ENCODE measurements around the gene USP3.
"Not testable (repeated sequence)": the region's sequence is repeated elsewhere in the genome, so short reads cannot be mapped to it uniquely, and the experiment has no call there.

Gene USP3

DNA sequence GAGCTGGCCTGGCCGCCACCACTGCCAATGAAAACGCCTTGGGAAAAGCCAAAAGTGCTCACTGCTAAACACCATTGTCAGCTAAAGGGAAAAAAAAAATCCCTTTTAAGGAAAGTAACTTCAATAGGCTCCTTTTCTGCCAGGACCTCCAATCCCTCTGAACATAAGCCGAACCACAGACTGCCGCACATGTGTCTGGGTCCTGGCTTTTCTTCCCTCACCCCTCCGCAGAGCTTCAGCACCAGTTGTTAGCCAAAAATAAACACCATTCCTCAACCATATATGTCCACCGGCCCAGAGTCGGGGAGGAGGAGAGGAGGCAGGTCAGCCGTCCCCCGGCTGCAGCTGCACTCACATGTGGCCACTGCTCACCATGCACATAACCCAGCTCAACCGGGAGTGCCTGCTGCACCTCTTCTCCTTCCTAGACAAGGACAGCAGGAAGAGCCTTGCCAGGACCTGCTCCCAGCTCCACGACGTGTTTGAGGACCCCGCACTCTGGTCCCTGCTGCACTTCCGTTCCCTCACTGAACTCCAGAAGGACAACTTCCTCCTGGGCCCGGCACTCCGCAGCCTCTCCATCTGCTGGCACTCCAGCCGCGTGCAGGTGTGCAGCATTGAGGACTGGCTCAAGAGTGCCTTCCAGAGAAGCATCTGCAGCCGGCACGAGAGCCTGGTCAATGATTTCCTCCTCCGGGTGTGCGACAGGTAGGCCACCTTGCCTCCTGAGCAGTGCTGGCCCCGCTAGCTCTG is 92.8 kb downstream of the USP3 start, which contains the start of gene FBXL22:
Gene FBXL22, plus strand, starts transcription at position 350 of the 753 bp plus-strand sequence. Its CDS starts 6 bp downstream, at position 356.
- DNase-seq, result no peak

DNA sequence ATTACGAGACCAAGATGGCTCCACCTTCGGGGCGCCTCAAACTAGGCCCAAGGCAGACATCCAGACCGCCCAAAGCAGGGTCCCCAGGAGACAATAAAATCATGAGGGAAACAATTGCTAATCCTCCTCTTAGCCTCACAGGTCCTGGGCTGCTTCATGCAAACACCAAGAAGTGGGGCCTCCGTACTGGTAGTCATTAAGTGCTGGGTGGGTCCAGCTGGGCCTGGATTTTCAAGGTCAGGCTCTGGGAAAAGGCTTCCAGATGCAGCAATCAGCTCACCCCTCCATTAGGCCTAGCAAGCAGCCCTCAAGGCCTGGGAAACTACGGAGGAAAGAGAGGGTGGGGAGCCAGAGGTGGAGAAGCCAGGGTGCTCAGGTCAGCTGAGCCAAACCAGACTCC is 93.4 kb downstream of the USP3 start:
- no peak for DNase-seq

DNA sequence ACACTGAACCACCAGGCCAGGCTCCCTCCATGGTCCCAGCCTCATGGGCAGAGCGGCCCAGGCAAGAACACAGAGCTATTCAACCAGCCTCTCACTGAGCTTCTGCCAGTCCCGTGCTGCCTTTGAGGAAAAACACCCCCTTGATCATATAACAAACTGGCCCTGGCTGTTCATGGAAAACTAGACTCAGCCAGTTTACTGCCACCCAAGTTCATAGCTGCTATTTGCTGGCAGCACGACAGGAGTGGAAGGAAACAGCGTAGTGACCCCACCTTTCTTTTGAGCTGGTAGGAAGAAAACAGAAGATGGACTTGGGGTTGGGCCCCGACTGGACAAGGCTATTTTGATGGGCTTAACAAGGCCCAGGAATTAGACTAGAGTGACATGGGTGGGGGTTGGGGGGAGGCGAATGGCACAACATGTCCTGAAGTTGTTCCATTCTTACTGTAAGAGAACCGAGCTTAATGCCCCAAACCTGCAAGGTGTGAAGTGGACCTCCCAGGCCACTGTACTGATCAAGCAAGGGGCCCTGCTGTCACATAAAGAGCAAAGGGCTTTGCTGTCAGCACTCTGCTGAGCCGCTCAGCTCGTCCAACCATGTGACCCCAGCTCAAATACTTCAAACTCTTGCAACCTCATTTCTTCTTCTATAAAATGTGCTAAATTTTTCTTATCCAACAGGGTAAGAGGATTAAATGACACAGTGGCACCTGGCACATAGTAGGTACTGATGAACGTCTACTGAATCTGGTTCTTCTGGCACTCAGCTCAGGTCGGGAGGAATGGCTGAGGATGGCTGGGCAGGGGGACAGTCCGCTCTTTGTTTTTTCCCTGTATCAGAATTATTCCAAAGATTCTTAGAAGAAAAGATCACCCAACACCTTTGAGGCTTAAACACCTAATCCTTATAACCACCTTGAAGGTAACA is 94.3 kb downstream of the USP3 start:
- no peak for DNase-seq

DNA sequence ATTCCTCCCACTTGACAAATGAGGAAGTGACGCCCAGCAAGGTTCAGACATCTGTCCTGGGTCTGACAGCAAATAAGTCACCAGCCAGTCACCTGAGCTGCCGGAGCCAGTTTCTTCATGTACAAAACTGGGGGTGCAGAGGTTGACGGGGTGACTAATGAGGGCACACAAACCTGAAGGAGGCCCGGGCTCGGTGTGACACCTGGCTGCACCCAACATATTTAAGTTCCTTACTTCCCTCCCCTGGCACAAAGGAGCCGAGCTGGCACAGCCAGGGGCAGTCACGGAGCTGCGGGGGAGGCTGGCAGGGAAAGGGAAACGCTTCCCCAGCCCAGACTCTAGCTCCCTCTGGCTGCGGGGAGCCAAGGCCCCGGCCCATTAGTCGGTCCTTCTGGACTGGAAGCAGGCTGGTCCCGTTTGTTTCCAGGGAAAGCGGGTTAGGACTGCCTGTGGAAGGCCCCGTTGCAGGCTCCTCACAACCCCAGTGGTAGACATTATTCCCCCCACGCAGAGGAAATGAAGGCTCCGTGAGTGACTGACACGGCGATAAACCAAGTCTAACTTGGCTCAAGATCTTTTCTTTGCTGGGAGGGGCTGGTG is 95.1 kb downstream of the USP3 start:
- peak; percentile 6 for DNase-seq

DNA sequence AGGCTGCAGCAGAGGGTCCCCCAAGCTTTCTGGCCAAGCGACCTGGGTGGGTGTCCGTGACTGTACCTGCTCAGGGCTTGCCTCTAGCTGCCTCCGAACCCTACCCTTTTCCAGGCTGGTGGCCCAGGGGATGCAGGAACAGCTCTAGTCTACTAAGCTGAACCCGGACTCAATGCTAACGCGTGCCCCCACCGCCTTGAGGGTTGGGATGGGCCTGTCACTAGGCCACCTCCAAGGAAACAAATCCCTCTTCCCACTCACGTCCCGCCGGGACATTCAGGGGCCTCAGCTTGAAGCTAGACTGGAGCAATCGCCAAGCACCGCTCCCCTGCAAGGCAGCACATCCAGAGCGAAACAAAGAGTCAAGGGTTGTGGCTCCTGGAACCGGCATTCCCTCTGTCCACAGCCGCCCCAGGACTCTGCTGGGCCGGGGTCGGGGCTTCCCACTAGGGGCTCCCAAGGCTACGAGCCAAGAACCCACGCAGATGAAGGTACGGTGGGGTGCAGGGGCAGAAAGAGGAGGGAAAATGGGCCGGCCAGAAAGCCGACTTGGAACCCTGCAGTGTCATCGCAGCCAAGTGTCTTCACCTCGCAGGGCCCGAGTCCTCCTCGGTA is 95.7 kb downstream of the USP3 start:
- DNase-seq, result no peak

DNA sequence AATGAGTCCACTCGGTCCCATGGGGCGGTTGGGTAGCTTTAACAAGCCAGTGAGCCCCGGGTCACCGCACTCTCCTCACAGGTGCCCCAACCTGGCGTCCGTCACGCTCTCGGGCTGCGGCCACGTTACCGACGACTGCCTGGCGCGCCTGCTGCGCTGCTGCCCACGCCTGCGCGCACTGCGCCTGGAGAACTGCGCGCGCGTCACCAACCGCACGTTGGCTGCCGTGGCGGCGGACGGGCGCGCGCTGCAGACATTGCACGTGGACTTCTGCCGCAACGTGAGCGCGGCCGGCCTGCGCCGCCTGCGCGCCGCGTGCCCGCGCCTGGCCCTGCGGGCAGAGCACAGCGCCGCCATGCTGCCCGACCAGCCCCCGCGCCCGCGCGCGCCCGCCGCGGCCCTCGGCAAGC is 96.2 kb downstream of the USP3 start:
- peak; percentile 62 for DNase-seq

DNA sequence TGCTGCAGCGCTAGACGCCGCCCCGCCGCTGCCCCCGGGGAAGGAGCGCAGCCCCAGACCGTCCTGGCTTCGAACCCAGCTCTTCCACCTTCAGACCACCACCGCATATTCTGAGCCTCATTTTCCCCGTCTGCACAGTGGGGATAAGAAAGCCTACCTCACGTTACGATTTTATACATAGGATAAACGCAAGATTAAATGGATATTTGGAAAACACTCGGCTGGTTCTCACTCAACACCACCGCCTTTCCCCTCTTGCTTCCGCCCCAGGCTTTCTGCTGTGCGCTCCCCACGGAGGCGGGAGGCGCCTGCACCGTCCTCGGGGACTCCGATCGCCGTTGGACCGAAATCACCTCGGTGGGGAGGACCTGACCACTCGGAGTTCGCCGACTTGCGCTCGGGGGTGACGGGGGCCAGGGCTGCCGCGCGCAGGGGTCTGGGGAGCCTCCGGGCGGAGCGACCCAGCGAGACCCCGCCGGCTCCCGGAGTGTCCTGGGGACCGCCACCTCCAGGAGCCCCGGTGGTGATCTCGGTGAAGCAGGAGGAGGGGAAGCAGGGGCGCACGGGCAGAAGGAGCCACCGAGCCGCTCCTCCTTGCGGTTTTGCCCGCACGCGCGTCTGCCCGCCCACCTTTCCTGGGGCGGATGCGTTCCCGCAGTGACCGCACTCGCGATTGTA is 96.8 kb downstream of the USP3 start:
- no peak for DNase-seq

DNA sequence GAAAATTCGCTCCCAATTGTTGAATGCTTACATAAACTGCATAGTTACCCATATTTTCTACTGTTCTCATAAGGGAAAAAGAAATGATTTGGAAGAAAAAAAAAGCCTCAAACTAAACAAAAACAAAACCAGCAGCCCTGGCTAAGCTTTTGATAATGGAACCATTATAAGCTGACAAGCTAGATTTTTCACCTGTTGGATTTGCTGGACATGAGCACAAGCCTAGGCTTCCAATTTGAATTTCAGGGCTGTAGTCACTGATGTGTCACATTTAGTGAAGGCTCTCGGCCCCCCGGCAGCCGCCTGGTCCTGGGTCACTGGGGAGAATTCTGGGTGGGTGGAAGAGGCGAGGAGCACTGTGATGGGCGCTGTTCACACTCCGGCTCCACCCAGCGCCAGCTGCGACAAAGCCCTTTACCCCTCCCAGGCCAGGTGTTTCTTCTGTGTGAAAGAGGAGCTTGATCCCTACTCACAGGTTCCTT is 97.4 kb downstream of the USP3 start:
- DNase-seq, result no peak

DNA sequence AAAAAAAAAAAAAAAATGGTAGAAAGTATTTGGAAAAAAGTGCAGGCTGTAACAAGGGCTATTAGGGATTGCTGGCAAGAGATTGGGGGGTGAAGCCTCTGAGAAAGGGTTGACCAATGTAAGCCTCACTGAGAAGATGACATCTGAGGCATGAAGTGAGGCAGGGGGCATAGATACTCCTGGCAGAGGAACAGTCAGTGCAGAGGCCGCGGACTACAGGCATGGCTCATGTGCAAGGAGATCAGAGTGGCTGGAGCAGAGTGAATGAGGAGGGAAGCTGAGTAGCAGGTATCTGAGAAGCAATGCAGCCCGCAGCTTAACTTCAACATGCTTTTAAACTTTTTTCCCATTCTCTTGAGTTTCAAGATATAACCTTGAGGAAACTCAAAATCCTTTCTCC is 98.2 kb downstream of the USP3 start:
- no peak for DNase-seq

DNA sequence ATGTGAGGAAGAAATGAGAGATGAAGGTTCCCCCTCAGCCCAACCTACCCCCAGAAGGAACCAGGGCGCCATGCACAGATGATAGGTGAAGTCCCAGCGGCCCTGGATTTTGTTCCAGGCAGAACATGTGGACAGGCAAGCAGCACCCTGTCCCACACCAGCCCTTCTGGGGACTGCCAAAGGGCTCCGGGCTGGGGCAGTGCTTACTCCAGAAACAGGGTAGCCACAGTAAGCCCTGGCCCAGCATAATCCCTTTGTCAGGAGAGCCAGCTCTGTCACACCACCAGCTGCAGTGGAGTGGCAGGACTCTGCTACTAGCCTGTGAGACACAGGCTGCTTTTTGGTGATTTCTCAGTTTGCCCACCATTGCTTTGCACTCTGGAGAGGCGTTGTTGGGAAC is 99.1 kb downstream of the USP3 start:
- DNase-seq, result no peak

DNA sequence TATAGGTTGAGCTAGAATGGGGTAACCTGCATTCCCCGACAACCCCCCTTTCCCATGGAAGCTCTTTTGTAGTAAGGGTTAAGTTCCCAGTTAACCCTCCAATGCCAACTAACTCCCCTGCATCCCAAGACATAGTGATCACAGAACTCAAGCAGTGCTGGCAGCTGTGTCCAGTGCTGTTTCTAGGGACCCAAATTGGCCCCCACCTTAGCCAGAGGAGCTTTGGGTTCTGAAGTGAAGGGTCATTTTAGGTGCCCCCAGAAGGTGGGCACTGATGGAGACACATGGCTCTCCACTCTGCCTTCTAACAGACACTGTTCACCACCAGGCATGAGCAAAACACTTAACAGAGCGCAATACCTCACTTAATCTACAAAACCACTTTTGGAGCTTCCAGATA is 99.9 kb downstream of the USP3 start:
- no peak for DNase-seq

DNA sequence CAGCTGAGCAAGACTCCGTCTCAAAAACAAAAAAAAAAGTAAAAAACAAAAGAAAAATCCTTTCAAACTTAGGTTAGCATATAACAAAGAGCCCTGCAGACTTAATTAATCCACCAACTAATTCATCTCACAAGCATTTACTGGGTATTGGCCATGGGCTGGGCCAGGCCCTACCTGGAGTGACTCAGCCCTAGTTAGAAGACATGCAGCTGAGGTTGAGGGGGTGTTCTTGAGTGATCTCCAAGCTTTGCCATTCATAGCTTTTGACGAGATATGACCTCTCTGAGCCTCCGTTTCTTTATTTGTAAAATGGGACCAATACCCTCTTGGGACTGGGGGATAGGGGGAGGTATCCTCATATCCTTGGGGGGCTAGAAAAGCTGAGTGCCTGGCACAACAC is 100.6 kb downstream of the USP3 start:
- DNase-seq, result no peak

DNA sequence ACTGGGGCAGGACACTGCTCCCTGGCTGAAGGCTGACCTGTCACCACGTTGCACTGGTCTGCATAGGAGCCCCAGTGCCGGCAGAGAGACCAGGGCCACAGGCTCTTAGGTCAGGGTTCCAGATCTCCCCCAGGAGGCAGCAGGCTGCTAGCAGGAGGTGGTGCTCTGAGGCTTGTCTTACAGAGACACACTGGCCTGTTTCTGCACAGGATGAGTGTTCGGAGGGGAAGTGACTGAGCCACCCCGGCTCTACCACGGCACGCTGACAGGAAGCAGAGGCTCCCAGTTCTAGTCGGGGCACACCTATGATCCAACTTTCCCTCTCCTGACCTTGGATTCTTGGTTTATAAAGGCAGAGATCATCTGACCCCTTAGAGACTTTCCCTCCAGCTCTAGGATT is 101.4 kb downstream of the USP3 start:
- no peak for DNase-seq

DNA sequence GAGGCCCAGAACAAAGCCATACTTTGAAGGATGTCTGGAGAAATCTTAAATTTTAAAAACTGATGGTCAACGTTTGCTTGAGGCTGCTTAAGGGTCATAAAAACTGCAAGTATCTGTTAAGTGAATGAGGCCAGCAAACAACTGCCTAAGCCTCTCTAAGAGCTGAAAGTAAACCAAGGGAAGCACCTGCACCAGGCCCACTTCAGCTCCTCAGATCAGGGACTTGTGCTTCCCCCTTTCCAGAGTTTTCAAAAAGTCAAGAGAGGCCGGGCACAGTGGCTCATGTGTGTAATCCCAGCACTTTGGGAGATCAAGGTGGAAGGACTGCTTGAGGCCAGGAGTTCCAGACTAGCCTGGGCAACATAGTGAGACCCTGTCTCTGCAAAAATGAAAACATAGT is 101.9 kb downstream of the USP3 start:
- no peak for DNase-seq

DNA sequence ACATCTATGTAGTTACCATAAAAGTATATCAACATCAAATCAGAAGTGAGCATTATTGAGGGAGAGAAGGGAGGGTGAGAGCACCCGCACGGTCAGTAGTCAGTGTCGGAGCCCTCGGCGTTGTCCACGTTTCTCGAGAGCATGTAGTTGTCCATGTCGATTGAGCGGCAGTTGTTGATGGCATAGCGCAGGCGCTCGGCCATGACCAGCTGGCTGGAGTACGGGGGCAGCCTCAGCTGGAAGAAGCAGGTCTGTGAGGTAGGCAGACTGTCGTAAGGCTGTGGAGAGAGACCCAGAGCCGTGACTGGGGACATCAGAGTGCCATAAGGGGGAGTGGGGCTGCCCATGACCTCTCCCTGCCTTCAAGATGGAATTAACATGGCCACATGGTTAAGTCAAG is 104.6 kb downstream of the USP3 start:
- DNase-seq, result no peak

DNA sequence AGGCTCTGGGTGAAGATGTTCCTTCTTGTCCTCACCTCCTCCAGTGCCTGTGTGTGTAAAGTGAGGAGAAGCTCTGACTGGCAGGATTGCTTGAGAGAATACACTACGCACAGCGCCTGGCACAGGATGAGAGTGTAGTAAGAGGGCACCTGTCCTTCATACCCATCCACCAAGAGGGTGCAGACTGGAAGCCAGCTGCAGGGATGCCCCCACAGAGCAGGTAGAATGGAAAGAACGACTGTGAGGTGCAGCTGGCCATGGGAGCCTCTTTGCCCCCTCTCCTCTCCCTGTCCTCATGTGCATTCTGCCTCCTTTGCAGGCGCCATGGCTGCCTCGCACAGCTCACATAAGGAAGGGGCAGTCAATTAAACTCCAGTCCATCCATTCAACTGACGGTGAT is 105.1 kb downstream of the USP3 start:
- DNase-seq, result no peak

DNA sequence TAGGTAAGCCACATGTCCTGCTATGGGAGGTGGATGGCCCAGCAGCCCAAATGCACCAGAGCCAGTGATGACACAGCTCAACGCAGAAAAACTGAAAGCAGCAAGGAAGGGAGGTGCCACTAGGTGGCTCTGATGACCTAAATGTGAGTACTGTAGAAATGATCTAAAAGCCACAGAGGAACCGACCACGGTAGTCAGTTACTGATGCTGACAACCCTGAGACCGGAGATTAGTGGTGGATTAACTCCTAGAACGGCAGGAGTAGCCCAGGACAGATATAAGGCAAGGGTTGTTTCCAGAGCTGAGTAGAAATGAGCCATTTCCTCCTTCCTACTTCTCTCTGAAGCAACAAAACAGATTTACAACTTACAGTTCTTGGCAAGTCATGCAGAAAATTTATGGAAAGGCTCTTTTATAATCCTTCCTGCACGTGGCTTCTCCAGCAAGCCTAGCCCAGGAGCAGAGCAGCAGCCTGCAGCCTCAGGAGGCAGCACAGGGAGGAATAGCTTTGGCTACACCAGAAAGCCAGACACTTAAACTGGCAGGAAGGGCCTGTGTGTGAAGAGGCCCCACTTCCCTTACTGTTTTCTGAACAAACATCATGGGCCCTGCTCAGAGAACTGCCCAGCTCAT is 105.9 kb downstream of the USP3 start:
- peak; percentile 82 for DNase-seq

DNA sequence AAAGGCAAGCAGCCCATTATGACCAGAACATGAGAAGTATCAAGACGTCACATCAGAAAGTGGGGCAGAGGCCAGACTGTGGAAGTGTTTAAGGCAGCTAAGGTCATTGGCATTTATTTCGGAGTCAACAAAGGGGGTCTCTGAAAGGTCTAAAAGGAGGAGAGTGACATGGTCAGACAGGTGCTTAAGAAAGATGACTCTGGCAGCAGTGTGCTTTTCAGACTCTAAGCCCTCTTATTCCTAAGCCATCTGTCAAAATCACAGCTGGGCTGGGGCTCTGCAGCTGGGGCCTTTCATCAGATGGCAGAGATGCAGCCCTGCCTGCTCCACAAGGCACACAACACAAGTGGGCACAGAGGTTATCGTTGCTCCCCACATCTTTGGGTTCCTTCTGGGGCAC is 106.8 kb downstream of the USP3 start:
- peak; percentile 21 for DNase-seq

DNA sequence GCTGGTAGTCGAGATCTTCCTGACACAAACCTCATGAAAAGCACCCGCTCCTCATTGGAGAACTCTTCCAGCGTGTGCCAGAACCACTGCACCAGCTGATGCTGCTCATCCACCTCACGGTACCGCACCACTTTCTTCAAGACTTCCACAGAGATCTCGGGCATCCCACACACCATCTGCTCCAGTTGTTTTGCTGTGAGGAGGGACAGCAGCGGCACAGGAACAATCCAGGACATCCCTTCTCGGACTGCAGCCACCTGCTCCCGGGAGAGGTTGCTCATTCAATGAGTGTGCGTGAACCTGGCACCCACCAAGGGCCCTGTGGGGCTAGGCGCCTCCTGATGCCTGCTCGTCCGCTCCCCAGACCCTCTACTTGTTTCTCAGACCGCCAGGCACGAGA is 107.9 kb downstream of the USP3 start:
- no peak for DNase-seq

DNA sequence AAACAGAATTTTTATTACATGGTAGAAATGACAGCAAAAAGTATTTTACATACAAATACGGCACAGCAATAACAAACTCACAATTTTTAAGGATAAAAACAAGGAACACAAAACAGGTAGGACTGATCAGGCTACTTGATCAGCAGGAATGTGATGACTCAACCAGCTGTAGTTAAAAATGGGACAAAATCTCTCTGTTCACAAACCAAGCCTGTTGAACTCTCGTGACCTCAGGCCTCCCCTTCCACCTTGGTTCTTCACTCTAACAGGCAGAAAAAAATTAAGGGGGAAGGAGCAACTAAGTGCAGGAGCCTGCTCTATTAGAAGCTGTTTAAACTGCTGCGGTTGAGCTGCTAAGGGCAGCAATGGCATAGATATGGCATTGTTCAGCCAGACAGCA is 111.5 kb downstream of the USP3 start:
- no peak for DNase-seq

DNA sequence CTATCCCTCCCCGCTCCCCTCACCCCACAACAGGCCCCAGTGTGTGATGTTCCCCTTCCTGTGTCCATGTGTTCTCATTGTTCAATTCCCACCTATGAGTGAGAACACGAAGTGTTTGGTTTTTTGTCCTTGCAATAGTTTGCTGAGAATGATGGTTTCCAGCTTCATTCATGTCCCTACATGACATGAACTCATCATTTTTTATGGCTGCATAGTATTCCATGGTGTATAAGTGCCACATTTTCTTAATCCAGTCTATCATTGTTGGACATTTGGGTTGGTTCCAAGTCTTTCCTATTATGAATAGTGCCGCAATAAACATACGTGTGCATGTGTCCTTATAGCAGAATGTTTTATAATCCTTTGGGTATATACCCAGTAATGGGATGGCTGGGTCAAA is 112.8 kb downstream of the USP3 start:
- DNase-seq, result not testable (repeated sequence)

DNA sequence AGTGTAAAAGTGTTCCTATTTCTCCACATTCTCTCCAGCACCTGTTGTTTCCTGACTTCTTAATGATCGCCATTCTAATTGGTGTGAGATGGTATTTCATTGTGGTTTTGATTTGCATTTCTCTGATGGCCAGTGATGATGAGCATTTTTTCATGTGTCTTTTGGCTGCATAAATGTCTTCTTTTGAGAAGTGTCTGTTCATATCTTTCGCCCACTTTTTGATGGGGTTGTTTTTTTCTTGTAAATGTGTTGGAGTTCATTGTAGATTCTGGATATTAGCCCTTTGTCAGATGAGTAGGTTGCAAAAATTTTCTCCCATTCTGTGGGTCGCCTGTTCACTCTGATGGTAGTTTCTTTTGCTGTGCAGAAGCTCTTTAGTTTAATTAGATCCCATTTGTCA is 113.2 kb downstream of the USP3 start:
- not testable (repeated sequence) for DNase-seq

Measured in NCI-H1694 (cell line).